Adrenal gland (tissue), 5 donors: Measurements from ENCODE around the gene COL25A1.

Experiments
- CTCF ChIP-seq, 6 experiments: fragments of 450-650 bp in 4 of 6; fragments of 200-600 bp in 2 of 6; sonication (generic) in 1 of 6; IDR thresholded peaks; 1 replicate in 5 of 6; 2 replicates in 1 of 6; pipeline versions ENCODE4 v1.5.1 to v1.8.0; 2016 to 2021; ENCODE audit warnings: antibody characterized with exemption in 6 of 6, mild to moderate bottlenecking in 2 of 6, moderate library complexity in 1 of 6
- POLR2A ChIP-seq, 2 donors: fragments of 450-650 bp; IDR thresholded peaks; one replicate each; pipeline ENCODE4 v1.6.1; 2017; ENCODE audit warnings: antibody characterized with exemption in 2 of 2, mild to moderate bottlenecking in 2 of 2, moderate library complexity in 1 of 2
- donor health status: DM: no; HTN: no; CAD: no.

- no peak for TF ChIP-seq POLR2A (IDR thresholded peaks at IDR 0.05)
- TF ChIP-seq CTCF (IDR thresholded peaks at IDR 0.05), result no peak
Measured at GRCh38 chr4:109091727-109092409, 210.6 kb downstream of the COL25A1 start.
